GM10266 (cell line): ENCODE data around the gene RBMS2.
"Not testable (repeated sequence)": the region's sequence is repeated elsewhere in the genome, so short reads cannot be mapped to it uniquely, and the experiment has no call there.

Experiments
- DNase-seq: peaks from one replicate; pipeline ENCODE4 v3.0.0; 2012; ENCODE audit errors: extremely low spot score
- TF ChIP-seq, protein P1 (sequence below): IDR thresholded peaks from 2 replicates; pipeline ENCODE4 v1.5.1; 2012; ENCODE audit warnings: mild to moderate bottlenecking, low read depth; ENCODE audit not compliant: control insufficient read depth, insufficient read depth; ENCODE audit errors: missing control alignments

The RBMS2 gene

DNA sequence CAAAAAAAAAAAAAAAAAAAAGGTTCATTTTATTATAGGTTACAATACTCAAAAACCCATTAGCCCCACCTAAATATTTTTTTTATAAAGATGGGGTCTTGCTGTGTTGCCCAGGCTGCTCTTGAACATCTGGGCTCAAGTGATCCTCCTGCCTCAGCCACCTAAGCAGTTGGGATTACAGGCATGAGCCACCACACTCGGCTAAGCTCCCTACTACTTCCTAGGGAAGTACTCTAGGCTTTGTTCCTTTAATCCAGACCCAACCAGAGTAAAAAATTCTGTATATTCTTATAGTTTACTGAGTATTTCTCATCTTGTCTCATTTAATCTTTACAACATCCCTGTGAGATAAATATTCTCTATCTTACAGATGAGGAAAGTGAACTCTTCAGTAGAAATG, 50.7 kb downstream of the RBMS2 start:
- TF ChIP-seq, protein P1, sequence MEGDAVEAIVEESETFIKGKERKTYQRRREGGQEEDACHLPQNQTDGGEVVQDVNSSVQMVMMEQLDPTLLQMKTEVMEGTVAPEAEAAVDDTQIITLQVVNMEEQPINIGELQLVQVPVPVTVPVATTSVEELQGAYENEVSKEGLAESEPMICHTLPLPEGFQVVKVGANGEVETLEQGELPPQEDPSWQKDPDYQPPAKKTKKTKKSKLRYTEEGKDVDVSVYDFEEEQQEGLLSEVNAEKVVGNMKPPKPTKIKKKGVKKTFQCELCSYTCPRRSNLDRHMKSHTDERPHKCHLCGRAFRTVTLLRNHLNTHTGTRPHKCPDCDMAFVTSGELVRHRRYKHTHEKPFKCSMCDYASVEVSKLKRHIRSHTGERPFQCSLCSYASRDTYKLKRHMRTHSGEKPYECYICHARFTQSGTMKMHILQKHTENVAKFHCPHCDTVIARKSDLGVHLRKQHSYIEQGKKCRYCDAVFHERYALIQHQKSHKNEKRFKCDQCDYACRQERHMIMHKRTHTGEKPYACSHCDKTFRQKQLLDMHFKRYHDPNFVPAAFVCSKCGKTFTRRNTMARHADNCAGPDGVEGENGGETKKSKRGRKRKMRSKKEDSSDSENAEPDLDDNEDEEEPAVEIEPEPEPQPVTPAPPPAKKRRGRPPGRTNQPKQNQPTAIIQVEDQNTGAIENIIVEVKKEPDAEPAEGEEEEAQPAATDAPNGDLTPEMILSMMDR: no peak

GRCh38 chr12:56574210-56574609, 52.6 kb downstream of the RBMS2 start:
- TF ChIP-seq, protein P1: no peak
- DNase-seq: no peak

More for the DNA sequence above, 50.7 kb downstream of the RBMS2 start:
- DNase-seq: no peak

GRCh38 chr12:56577248-56577647, 55.6 kb downstream of the RBMS2 start:
- not testable (repeated sequence) for DNase-seq

DNA sequence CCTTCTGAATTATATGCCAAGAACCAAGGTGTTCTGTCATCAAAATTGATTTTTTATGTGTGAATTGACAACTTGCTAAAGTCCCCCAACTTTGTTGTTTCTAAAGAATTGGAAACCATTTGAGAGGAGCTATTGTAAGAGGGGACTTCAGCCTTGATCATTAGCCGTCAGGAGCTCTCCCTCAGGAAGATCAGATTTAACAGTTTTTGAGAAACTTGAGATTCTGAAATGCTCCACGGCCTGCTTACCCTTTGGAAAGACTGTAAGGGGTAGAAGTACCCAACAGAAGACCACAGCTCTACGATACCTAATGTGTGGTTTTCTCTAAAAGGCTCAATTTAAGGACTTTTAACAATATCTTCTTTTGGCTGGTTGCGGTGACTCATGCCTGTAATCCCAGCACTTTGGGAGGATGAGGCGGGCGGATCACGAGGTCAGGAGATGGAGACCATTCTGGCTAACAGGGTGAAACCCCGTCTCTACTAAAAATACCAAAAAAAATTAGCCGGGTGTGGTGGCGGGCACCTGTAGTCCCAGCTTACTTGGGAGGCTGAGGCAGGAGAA, 57.4 kb downstream of the RBMS2 start:
- TF ChIP-seq, protein P1: no peak
- no peak for DNase-seq

GRCh38 chr12:56581418-56582145, 60.0 kb downstream of the RBMS2 start:
- DNase-seq: no peak
- TF ChIP-seq, protein P1: no peak

DNA sequence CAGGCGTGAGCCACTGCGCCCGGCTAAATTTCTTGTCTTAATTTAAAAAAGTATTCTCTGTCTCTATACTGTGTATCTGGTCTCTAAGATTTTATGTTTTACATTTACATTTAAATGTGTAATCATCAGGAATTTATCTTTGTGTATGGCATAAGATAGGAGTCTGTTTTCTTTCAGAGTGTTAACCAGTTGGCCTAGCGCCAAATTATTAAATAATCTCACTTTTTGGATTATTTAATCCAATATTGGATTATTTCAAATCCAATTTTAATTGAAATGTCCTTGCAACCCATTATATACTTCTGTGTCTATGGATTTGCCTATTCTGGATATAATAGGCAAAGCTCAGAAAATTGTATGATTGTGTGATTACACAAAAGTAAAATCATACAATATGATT, 63.5 kb downstream of the RBMS2 start:
- DNase-seq: no peak
- TF ChIP-seq, protein P1: no peak

GRCh38 chr12:56589783-56590182, 68.2 kb downstream of the RBMS2 start:
- DNase-seq: no peak
- TF ChIP-seq, protein P1: no peak
